ENCODE data around the gene BTBD7. TPM values are rescaled to one million over a fixed set of nuclear protein-coding genes. Genes with fewer than 3 reads are reported as not detected.

Gene BTBD7
- total RNA-seq, 1 experiment from 2014 or later: 24.7 TPM

GRCh38 chr14:93280743-93281142 lies 52.1 kb downstream of the BTBD7 start:
- H3K4me3 ChIP-seq (ENCODE audit: low read depth in 2 of 2, low read length in 2 of 2): no peak overlapping the region
- no TSS peak for BruUV-seq (replicated peaks)
- H3K27ac ChIP-seq (ENCODE audit: low read length): no peak overlapping the region
- H3K36me3 ChIP-seq (ENCODE audit: control insufficient read depth, insufficient read depth, low read length): no peaks in the 10 kb centered on the region
- no peaks in the 10 kb centered on the region for H3K9me3 ChIP-seq (ENCODE audit: control insufficient read depth, insufficient read depth, low read depth, low read length)
- H3K4me1 ChIP-seq (ENCODE audit: control insufficient read depth, insufficient read depth, low read length): no peaks in the 10 kb centered on the region
- ATAC-seq: no peak
- no peak for TF ChIP-seq TCF7L2 (IDR thresholded peaks at IDR 0.05; ENCODE audit: low read depth, low read length)
- no peak for DNase-seq (ENCODE audit: low read depth, low spot score)
- no peaks in the 10 kb centered on the region for H3K27me3 ChIP-seq (ENCODE audit: control insufficient read depth, insufficient read depth, low read length)
- intact Hi-C loops (cut with micrococcal nuclease; ENCODE audit: unreplicated experiment): no loop called here
- in situ Hi-C loops (cut with HindIII; ENCODE audit: low pct_unique_long_range_greater_than_20kb, low sequenced_read_pairs): no loop called here
- POLR2A ChIA-PET: no interaction called here
- CTCF ChIA-PET: no interaction called here

- POLR2A ChIA-PET: no interaction called here
- H3K27me3 ChIP-seq (ENCODE audit: control insufficient read depth, insufficient read depth, low read length): no peaks in the 10 kb centered on the region
- H3K4me3 ChIP-seq (ENCODE audit: low read depth in 2 of 2, low read length in 2 of 2): no peak overlapping the region
- no peaks in the 10 kb centered on the region for H3K4me1 ChIP-seq (ENCODE audit: control insufficient read depth, insufficient read depth, low read length)
- H3K9me3 ChIP-seq (ENCODE audit: control insufficient read depth, insufficient read depth, low read depth, low read length): no peaks in the 10 kb centered on the region
- H3K36me3 ChIP-seq (ENCODE audit: control insufficient read depth, insufficient read depth, low read length): no peaks in the 10 kb centered on the region
- in situ Hi-C loops (cut with HindIII; ENCODE audit: low pct_unique_long_range_greater_than_20kb, low sequenced_read_pairs) (no loop called here), intact Hi-C loops (cut with micrococcal nuclease; ENCODE audit: unreplicated experiment) (no loop called here)
- DNase-seq (ENCODE audit: low read depth, low spot score) (no peak), ATAC-seq (no peak)
- H3K27ac ChIP-seq (ENCODE audit: low read length): no peak overlapping the region
- TF ChIP-seq POLR2AphosphoS5 (IDR thresholded peaks at IDR 0.05; ENCODE audit: low read depth, low read length) (no peak), REST (IDR thresholded peaks at IDR 0.05; ENCODE audit: insufficient read depth in 1 of 2, low read depth in 2 of 2, low read length in 1 of 2) (no peak), TCF7L2 (IDR thresholded peaks at IDR 0.05; ENCODE audit: low read depth, low read length) (no peak), SIN3A (IDR thresholded peaks at IDR 0.05; ENCODE audit: borderline replicate concordance, insufficient read depth, low read depth, low read length) (no peak)
- TF ChIP-seq, protein P1, sequence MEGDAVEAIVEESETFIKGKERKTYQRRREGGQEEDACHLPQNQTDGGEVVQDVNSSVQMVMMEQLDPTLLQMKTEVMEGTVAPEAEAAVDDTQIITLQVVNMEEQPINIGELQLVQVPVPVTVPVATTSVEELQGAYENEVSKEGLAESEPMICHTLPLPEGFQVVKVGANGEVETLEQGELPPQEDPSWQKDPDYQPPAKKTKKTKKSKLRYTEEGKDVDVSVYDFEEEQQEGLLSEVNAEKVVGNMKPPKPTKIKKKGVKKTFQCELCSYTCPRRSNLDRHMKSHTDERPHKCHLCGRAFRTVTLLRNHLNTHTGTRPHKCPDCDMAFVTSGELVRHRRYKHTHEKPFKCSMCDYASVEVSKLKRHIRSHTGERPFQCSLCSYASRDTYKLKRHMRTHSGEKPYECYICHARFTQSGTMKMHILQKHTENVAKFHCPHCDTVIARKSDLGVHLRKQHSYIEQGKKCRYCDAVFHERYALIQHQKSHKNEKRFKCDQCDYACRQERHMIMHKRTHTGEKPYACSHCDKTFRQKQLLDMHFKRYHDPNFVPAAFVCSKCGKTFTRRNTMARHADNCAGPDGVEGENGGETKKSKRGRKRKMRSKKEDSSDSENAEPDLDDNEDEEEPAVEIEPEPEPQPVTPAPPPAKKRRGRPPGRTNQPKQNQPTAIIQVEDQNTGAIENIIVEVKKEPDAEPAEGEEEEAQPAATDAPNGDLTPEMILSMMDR (IDR thresholded peaks at IDR 0.05): no peak
- no TSS peak for BruUV-seq (replicated peaks)
- CTCF ChIA-PET: no interaction called here
Measured at GRCh38 chr14:93276031-93276716, 56.7 kb downstream of the BTBD7 start.

- BruUV-seq (replicated peaks): no TSS peak
- Histone ChIP-seq H3K4me1 (ENCODE audit: control insufficient read depth, insufficient read depth, low read length) (no peaks in the 10 kb centered on the region), H3K27ac (ENCODE audit: low read length) (no peak overlapping the region), H3K36me3 (ENCODE audit: control insufficient read depth, insufficient read depth, low read length) (no peaks in the 10 kb centered on the region), H3K27me3 (ENCODE audit: control insufficient read depth, insufficient read depth, low read length) (no peaks in the 10 kb centered on the region), H3K4me3 (ENCODE audit: low read depth in 2 of 2, low read length in 2 of 2) (no peak overlapping the region), H3K9me3 (ENCODE audit: control insufficient read depth, insufficient read depth, low read depth, low read length) (no peaks in the 10 kb centered on the region)
- ATAC-seq: no peak
- CTCF ChIA-PET: no interaction called here
- in situ Hi-C loops (cut with HindIII; ENCODE audit: low pct_unique_long_range_greater_than_20kb, low sequenced_read_pairs): no loop called here
- intact Hi-C loops (cut with micrococcal nuclease; ENCODE audit: unreplicated experiment): no loop called here
- POLR2A ChIA-PET: no interaction called here
- TF ChIP-seq, protein P1 (IDR thresholded peaks at IDR 0.05): no peak
- no peak for TF ChIP-seq POLR2AphosphoS5 (IDR thresholded peaks at IDR 0.05; ENCODE audit: low read depth, low read length)
- no peak for TF ChIP-seq TCF7L2 (IDR thresholded peaks at IDR 0.05; ENCODE audit: low read depth, low read length)
- no peak for TF ChIP-seq SIN3A (IDR thresholded peaks at IDR 0.05; ENCODE audit: borderline replicate concordance, insufficient read depth, low read depth, low read length)
- no peak for TF ChIP-seq REST (IDR thresholded peaks at IDR 0.05; ENCODE audit: insufficient read depth in 1 of 2, low read depth in 2 of 2, low read length in 1 of 2)
- no peak for DNase-seq (ENCODE audit: low read depth, low spot score)
Measured at GRCh38 chr14:93274055-93274806, 58.6 kb downstream of the BTBD7 start.

All from Panc1 (cell line).